GM21390 (cell line): Measurements from ENCODE around the gene CSNK1E.
"Not testable (repeated sequence)": the region's sequence is repeated elsewhere in the genome, so short reads cannot be mapped to it uniquely, and the experiment has no call there.

Source experiments
- ATAC-seq: cut with Tn5 transposase; IDR thresholded peaks from one replicate; pipeline ENCODE4 v1.9.1; 2021; ENCODE audit not compliant: unreplicated experiment

Gene CSNK1E

DNA sequence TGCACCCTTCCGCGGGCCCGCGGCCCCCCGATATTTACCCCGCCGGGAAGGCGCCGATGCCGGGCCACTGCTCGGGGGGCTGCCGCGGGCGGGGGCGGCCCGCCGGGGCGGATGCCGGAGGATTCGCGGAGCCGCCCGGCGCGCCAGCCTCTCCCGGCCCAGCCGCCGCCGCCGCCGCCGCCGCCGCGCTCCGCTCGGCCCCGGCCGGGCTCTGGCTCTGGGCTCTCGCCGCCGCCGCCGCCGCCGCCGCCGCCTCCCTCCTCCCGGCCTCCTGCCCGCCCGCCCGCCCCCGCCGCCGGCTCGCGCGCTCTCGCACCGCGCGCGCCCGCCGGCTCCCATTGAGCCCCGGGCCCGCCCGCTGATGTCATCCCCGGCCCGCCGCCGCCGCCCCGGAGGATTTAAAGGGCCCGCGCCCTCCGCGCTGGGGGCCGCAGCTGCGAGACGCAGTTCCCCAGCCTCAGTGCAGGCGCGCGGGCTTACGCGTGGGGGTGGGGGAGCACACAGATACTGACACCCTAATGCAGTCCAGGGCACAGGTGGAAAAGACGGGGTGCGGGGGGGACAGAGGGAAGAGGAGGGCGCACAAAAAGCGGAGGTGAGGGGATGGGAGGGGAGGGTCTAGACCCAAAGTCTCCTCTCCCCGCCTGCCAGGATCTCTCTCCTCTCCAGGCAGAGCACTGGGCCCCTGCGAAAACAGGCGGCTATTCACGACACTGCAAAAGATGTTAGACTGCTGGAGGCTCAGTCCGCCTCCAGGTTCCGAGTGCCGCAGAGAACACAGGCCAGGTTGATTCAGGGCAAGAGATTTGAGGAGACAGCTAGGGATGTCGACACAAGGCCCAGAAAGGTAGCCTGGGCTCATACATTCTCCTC, at the start of gene CSNK1E:
CSNK1E (minus strand) TSS at position 312 of the 873 bp plus-strand sequence. CDS start 3,276 bp downstream, outside the sequence.
- ATAC-seq = no peak

DNA sequence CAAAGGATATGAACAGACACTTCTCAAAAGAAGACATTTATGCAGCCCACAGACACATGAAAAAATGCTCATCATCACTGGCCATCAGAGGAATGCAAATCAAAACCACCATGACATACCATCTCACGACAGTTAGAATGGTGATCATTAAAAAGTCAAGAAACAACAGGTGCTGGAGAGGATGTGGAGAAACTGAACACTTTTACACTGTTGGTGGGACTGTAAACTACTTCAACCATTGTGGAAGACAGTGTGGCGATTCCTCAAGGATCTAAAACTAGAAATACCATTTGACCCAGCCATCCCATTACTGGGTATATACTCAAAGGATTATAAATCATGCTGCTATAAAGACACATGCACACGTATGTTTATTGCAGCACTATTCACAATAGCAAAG, 48.6 kb upstream of the CSNK1E start:
- not testable (repeated sequence) for ATAC-seq

DNA sequence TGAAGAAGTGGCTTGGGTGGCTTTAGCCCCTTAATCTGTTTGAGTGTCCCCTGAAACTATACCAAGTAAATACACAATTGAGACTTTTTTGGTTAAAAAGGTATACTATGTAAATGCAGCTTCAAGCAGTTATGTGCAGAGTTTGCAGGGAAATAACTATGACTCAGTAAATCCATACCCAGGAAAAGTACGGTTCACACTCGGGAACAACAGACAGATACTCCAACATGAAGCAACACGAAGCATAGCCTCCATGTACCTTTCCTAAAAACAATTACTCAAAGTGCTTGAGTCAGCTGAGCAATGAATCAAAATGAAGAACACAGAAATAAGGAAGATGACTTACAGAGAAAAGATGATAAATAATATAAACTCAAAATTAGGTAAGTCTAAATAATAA, 47.9 kb upstream of the CSNK1E start:
- not testable (repeated sequence) for ATAC-seq

DNA sequence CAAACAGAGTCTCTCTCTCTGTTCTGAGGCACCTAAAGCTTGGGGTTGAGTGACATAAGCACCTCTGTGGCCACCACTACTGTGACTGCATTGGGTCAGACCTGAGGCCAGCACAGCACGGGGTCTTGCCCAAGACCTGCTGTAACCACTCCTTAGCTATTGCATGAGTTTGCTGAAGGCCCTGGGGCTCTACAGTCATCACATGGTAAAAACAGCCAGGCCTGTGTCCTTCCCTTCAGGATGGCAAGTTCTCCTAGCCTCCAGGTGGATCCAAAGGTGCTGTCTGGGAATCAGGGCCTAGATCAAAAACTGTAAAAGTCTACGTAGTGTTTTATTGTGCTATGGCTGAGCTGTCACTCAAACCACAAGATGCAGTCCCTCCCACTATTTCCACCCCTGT, 43.3 kb upstream of the CSNK1E start:
- not testable (repeated sequence) for ATAC-seq

DNA sequence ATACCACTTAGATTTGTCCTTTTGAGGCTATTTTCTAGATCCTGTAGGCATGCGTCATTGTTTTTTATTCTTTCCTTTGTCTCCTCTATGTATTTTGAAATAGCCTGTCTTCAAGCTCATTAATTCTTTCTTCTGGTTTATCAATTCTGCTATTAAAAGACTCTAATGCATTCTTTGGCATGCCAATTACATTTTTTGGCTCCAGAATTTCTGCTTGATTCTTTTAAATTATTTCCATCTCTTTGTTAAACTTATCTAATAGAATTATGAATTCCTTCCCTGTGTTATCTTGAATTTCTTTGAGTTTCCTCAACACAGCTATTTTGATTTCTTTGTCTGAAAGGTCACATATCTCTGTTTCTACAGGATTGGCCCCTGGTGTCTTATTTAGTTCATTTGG, 42.6 kb upstream of the CSNK1E start:
- ATAC-seq = not testable (repeated sequence)

- not testable (repeated sequence) for ATAC-seq
Observed at GRCh38 chr22:38357971-38358370, 40.7 kb upstream of the CSNK1E start.

DNA sequence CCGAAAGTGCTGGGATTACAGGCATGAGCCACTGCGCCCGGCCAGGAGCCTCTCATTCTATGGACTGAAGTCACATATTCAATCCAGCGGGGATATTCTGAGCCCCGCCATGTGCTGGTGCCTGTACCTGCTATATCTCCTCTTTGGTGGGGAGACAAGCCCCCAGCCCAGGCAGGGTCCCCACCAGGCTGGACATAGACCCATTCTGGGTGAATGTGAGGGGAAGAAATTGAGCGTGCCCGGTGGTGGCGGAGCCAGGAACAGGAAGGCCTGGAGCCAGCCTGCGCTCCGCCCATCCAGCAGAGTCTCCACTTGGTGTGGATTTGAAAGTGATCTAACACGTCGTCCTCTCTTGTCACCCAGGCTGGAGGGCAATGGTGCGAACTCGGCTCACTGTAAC, 38.0 kb upstream of the CSNK1E start:
- ATAC-seq = no peak

GRCh38 chr22:38353701-38354100, 36.5 kb upstream of the CSNK1E start:
- no peak for ATAC-seq

DNA sequence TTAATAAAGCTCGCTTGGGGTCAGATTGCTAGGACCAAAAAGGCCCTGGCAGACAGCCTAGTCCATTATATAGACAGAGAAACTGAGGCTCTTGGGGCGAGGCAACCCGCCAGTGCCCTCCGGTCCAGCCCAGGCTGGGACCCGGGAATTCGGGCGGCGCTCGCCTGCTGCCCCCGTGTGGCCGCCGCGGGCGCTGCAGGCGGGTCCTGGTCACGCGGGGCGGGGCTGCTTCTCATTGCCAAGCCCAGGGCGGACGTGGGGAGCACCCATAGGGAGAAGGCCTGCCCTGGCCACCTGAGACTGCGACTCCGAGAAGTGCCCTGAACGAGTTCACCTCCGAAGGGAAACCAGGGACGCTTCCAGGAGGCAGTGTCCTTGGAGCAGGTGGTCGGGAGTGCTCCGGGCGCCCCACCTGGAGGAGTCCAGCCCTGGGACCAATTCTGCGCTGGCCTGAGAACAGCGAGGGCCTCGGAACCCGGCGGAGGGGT, 36.0 kb upstream of the CSNK1E start:
- ATAC-seq = no peak

DNA sequence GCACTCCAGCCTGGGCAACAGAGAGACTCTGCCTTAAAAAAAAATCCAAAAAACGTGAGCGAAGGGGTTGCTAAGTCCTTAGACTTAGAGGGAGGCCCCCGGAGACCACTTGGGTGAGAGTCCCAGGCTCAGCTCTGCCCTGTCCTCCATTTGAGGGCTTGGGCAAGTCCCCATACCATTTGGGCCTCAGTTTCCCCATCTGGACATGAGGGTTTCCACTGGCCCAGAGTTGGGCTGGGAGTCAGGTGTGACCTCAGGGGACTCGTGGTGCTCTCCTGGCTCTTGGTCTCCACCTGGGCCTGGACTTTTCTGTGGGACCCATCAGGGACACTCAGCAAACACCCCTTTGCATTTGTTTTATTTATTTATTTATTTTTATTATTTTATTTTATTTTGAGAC, 35.2 kb upstream of the CSNK1E start:
- no peak for ATAC-seq

GRCh38 chr22:38350444-38351359, 33.5 kb upstream of the CSNK1E start:
- ATAC-seq = no peak

DNA sequence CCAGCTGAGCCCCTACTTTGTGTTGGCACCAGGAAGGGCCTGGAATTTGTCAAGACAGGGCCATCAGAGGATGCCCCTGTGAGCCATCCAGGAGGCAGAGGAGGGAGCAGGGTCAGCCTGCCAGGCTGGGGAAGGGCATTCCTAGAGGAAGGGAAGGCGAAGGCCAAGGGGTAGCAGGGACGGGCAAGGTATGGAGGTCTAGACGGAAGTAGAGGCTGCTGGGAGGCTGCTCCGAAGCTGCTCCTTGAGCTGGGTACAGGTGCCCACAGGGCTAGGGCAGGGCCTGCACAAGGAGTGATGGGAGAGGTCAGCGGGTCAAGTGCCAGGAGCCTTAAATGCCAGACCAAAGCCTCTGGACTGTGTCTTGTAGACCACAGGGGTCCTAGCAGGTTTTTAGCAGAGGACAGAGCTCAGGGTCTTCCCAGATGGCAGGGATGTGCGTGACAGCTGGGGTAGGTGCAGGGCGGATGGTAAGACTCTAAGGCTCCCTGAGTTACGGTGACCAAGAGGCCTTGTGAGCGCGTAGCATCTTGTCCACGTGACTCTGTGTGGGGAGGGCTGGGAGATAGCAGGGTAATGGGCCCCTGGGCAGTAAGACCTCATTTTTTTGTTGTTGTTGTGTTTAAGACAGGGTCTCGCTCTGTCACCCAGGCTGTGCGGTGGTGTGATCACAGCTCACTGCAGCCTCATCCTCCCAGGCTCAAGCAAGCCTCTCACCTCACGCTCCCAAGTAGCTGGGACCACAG, 31.7 kb upstream of the CSNK1E start:
- no peak for ATAC-seq

DNA sequence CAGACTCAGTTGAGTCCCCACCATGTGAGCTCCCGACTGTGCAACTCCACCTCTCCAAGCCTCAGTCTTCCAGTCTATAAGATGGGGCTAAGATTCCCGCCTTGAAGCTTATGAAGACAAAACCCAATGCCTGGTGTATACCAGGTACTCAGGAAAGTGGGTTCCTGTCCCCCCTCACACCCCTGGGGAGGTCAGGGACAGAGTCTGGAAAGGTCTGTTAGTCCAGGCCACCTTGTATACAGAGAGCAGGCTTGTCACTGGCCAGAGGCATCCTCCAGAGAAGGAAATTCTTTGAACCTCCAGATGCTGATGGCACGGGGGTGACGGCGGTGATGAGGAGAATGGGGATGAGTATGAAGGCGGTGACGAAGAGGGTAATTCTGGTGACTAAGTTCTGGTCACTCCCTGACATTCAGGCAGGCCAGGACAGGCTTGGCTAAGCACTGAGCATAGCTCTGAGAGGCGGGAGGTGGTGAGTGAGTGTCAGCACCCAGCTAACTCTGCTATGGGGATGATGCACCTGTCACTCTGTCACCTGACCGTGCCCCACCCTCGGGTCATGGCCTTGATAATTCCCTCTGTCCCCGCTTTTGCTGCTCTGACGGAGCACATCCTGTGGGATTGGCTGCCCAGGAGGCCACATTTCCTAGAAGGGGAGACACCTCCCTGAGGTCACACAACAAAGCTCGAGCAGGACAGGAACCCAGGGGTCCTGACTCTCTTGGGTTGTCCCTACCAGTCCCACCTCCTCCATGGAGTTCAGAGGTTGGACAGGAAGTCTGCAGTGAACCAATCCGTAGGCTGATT, 30.9 kb upstream of the CSNK1E start:
- ATAC-seq = no peak

DNA sequence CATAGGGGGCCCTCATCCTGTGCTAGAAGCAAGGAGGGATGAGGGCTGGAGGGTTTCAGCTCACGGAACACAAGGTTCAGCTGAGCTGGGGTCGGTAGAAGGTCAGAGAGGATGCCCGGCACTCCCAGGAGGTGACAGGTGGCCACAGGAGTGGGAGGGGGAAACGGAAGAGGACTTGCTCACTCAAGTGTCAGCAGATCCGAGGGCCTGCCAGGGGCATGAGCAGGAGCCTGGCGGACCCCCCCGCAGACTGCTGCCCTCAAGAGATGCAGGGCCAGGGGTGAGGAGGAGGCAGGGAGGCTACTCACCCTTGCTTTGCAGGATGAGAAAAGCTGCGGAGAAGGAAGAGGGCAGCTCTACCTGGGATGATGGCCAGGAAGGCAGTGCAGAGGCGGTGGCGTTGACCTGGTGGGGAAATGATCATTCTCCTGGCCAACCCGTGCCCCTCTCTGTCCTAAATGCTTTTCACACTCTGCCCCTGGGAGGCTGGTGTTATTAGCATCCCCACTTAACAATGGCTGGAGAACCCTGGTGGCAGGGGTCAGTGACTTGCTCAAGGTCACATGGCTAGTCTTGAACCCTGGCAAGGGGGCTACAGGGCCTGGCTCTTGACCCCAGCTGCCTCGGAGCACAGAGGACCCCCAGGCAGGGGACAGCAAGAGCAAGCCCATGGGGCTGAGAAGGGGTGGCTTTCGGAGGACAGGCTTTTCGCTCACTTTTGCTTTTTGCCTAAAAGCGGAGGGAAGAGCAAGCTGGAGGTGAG, 30.1 kb upstream of the CSNK1E start:
- ATAC-seq = no peak

DNA sequence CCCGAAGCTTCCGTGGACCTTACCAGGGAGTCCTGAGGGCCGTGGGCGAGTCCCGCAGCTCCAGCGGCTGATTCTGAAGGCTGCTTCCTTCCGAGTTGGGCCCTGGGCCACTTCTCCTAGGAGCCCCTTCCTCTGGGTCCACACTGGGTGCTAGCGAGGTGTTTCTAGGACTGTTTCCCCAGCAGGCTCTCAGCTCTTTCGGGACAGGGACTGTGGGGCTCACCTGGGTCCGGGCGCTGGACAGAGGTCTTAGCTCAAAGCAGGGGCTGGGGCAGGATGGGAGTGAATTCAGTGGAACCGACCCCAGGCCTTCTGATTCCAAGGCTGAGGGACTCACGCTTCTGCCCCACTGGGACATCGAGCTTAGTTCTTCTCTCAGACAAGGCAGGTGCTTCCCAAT, 29.3 kb upstream of the CSNK1E start:
- no peak for ATAC-seq

- ATAC-seq = no peak
Observed at GRCh38 chr22:38345782-38346181, 28.5 kb upstream of the CSNK1E start.

DNA sequence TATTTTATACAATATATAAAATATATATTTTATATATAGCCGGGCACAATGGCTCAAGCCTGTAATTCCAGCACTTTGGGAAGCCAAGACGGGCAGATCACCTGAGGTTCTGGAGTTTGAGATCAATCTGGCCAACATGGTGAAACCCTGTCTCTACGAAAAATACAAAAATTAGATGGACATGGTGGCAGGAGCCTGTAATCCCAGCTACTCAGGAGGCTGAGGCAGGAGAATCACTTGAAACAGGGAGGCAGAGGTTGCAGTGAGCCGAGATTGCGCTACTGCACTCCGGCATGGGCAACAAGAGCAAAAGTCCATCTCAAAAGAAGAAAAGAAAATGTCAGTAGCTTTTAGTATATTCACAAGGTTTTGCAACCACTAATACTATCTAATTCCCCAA, 22.7 kb upstream of the CSNK1E start:
- not testable (repeated sequence) for ATAC-seq

- ATAC-seq = no peak
Observed at GRCh38 chr22:38338772-38339379, 21.6 kb upstream of the CSNK1E start.

- ATAC-seq = no peak
Observed at GRCh38 chr22:38336699-38337098, 19.5 kb upstream of the CSNK1E start.
